Astrocyte (in vitro differentiated cells and primary cell): ENCODE measurements around the gene ZBTB7B. TPM values are rescaled to one million over a fixed set of nuclear protein-coding genes. Genes with fewer than 3 reads are reported as not detected.

Experiments used
- DNase-seq: peaks from one replicate; pipeline ENCODE4 v3.0.0-alpha.2; 2010; ENCODE audit warnings: low read depth
- FAIRE-seq: peaks from 2 replicates; lab custom pipeline; 2011; peaks lifted over from hg19 to GRCh38; lab: Jason Lieb, UNC
- H2AFZ ChIP-seq: 2 replicates; pipeline ENCODE4 v1.6.0; 2012; ENCODE audit warnings: low read depth, low read length, inconsistent platforms
- H3K27ac ChIP-seq: 2 replicates; pipeline ENCODE4 v1.5.1; 2011; ENCODE audit warnings: low read depth, low read length, inconsistent platforms
- H3K27me3 ChIP-seq: 2 replicates; pipeline ENCODE4 v1.6.0; 2011; ENCODE audit warnings: low read length, inconsistent platforms; ENCODE audit not compliant: insufficient read depth
- H3K36me3 ChIP-seq: 2 replicates; pipeline ENCODE4 v1.5.1; 2011; ENCODE audit warnings: low read length, inconsistent platforms; ENCODE audit not compliant: insufficient read depth
- H3K4me1 ChIP-seq: 2 replicates; pipeline ENCODE4 v1.5.1; 2011; ENCODE audit warnings: low read length, inconsistent platforms; ENCODE audit not compliant: insufficient read depth
- H3K4me2 ChIP-seq: 2 replicates; pipeline ENCODE4 v1.6.0; 2012; ENCODE audit warnings: low read length, inconsistent platforms
- H3K4me3 ChIP-seq: 2 replicates; pipeline ENCODE4 v1.5.1; 2011; ENCODE audit warnings: low read depth, mild to moderate bottlenecking, low read length, inconsistent platforms; ENCODE audit not compliant: insufficient read depth
- H3K79me2 ChIP-seq: 2 replicates; pipeline ENCODE4 v1.6.0; 2012; ENCODE audit warnings: mild to moderate bottlenecking, low read length, inconsistent platforms; ENCODE audit not compliant: insufficient read depth
- H3K9ac ChIP-seq: 2 replicates; pipeline ENCODE4 v1.6.0; 2012; ENCODE audit warnings: mild to moderate bottlenecking, low read length, inconsistent platforms
- H3K9me3 ChIP-seq: 2 replicates; pipeline ENCODE4 v1.5.1; 2012; ENCODE audit warnings: low read depth, mild to moderate bottlenecking, low read length, inconsistent platforms; ENCODE audit not compliant: insufficient read depth
- H4K20me1 ChIP-seq: 2 replicates; pipeline ENCODE4 v1.6.0; 2012; ENCODE audit warnings: low read length, inconsistent platforms; ENCODE audit not compliant: insufficient read depth
- H3K27ac Mint-ChIP-seq: one replicate; pipeline ENCODE4 v1.8.0; 2021; ENCODE audit warnings: mild to moderate bottlenecking, mixed read lengths; ENCODE audit not compliant: unreplicated experiment
- H3K27me3 Mint-ChIP-seq: one replicate; pipeline ENCODE4 v1.8.0; 2021; ENCODE audit warnings: low read depth, mixed read lengths; ENCODE audit not compliant: unreplicated experiment
- H3K36me3 Mint-ChIP-seq: one replicate; pipeline ENCODE4 v1.8.0; 2021; ENCODE audit warnings: low read depth, mixed read lengths; ENCODE audit not compliant: unreplicated experiment
- H3K4me1 Mint-ChIP-seq: one replicate; pipeline ENCODE4 v1.8.0; 2021; ENCODE audit warnings: low read depth, mixed read lengths; ENCODE audit not compliant: unreplicated experiment
- H3K4me3 Mint-ChIP-seq: one replicate; pipeline ENCODE4 v1.8.0; 2021; ENCODE audit warnings: mild to moderate bottlenecking, moderate library complexity, mixed read lengths; ENCODE audit not compliant: unreplicated experiment
- H3K9me3 Mint-ChIP-seq: one replicate; pipeline ENCODE4 v1.8.0; 2021; ENCODE audit warnings: mild to moderate bottlenecking, mixed read lengths; ENCODE audit not compliant: unreplicated experiment
- EZH2 ChIP-seq: IDR thresholded peaks from 2 replicates; pipeline ENCODE4 v1.6.1; 2012; ENCODE audit warnings: mild to moderate bottlenecking, low read length, inconsistent platforms; ENCODE audit not compliant: insufficient read depth
- total RNA-seq: library from RNA; stranded (reverse); gene quantifications from 2 replicates; pipeline ENCODE4 v1.2.1, GENCODE V29; 2021
- TF ChIP-seq, protein P1 (sequence below): IDR thresholded peaks from 2 replicates; pipeline ENCODE4 v1.5.1; 2011; ENCODE audit warnings: low read depth, mild to moderate bottlenecking, inconsistent platforms, low read length, moderate library complexity; ENCODE audit not compliant: insufficient read depth

The ZBTB7B gene
- total RNA-seq, 1 donor from 2014 or later, result 46.1 TPM

DNA sequence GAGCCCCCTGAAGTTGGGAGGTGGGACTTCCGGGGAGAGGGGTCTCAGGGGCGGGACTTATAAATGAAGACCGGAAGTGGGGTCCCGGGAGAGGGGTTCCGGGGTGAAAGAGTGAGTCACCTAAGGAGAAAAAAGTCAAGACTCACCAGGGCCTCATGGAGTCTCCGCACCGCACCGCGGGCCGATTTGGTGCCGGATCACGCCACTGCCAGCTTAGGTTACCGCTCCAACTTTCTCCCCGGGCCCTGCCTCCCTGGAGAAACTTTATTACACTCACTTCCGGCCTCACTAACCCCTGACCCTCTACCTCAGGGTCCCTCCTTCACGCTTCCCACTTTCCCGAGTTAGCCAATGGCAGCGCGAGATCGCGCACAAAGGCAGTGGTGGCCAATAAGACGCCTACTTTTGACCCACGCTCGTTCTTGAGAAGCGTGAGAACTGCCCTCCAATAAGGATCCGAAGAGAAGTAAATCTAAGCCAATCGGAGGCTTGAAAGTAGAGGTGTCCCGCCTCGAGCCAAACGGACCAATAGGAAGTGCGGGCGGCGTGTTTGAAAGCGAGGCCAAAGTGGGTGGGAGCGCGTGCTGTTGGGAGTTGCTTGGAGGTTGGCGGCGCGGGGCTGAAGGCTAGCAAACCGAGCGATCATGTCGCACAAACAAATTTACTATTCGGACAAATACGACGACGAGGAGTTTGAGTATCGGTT lies 28.3 kb upstream of the ZBTB7B start, which contains the start of gene CKS1B:
Gene CKS1B (plus strand): TSS at position 580 of the 706 bp plus-strand sequence. CDS start 65 bp downstream, at position 645.
- Histone ChIP-seq H3K4me1 (peaks cover 34% of the 10 kb centered on the region), H3K4me3 (peak within 1 kb of the TSS; percentile 88), H4K20me1 (peaks cover 12% of the 10 kb centered on the region), H3K9ac (peak within 1 kb of the TSS; percentile 94), H3K4me2 (peak within 1 kb of the TSS; percentile 94), H3K9me3 (no peaks in the 10 kb centered on the region), H2AFZ (peak within 1 kb of the TSS; percentile 75), H3K27ac (peak within 1 kb of the TSS; percentile 99), H3K36me3 (peaks cover 2% of the 10 kb centered on the region), H3K27me3 (no peaks in the 10 kb centered on the region), H3K79me2 (peaks cover 62% of the 10 kb centered on the region)
- TF ChIP-seq EZH2, result no peak
- TF ChIP-seq, protein P1, sequence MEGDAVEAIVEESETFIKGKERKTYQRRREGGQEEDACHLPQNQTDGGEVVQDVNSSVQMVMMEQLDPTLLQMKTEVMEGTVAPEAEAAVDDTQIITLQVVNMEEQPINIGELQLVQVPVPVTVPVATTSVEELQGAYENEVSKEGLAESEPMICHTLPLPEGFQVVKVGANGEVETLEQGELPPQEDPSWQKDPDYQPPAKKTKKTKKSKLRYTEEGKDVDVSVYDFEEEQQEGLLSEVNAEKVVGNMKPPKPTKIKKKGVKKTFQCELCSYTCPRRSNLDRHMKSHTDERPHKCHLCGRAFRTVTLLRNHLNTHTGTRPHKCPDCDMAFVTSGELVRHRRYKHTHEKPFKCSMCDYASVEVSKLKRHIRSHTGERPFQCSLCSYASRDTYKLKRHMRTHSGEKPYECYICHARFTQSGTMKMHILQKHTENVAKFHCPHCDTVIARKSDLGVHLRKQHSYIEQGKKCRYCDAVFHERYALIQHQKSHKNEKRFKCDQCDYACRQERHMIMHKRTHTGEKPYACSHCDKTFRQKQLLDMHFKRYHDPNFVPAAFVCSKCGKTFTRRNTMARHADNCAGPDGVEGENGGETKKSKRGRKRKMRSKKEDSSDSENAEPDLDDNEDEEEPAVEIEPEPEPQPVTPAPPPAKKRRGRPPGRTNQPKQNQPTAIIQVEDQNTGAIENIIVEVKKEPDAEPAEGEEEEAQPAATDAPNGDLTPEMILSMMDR, result no peak
- H3K4me3 Mint-ChIP-seq, result no peak within 1 kb of the TSS
- peaks cover 16% of the 10 kb centered on the region for H3K4me1 Mint-ChIP-seq
- no peaks in the 10 kb centered on the region for H3K9me3 Mint-ChIP-seq
- DNase-seq (peak; percentile 100), FAIRE-seq (no peak)
- peaks cover 2% of the 10 kb centered on the region for H3K36me3 Mint-ChIP-seq
- H3K27me3 Mint-ChIP-seq, result no peaks in the 10 kb centered on the region
- H3K27ac Mint-ChIP-seq, result no peak within 1 kb of the TSS

DNA sequence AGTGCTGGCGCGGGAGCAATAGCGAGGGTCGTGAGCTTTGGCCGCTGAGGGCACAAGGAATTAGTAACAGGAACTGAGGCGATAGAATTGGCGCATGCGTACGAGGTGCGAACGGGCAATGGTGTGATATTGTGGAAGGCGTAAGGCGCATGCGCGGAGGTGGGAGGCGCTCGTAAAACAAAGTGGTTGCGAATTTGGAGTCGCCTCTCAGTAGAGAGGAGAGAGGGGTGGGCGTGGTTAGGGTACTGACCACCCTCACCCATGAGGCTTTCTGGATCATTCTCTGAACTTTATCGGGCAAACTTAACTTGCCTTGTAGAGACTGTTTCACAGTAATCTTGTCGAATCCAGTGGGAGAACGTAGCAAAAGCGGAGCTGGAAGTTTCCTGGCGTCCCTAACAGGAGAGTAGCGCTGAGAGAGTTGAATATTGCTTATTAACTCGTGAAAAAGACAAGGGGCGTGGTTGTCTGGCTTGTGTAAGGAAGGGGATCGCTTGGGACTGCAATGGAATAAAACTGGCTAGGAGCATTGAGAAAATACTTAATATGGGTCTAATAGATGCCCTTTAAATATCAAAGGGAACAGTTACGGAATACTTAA lies 27.7 kb upstream of the ZBTB7B start:
- TF ChIP-seq, protein P1, result no peak
- TF ChIP-seq EZH2, result no peak
- peaks cover 6% of the 10 kb centered on the region for H3K36me3 ChIP-seq
- H3K27ac ChIP-seq, result peak overlapping the region; percentile 99
- peak overlapping the region; percentile 94 for H3K9ac ChIP-seq
- H3K79me2 ChIP-seq, result peaks cover 59% of the 10 kb centered on the region
- no peaks in the 10 kb centered on the region for H3K27me3 Mint-ChIP-seq
- FAIRE-seq (no peak), DNase-seq (peak; percentile 79)
- H3K27me3 ChIP-seq, result no peaks in the 10 kb centered on the region
- H3K4me3 ChIP-seq, result peak overlapping the region; percentile 88
- no peaks in the 10 kb centered on the region for H3K9me3 Mint-ChIP-seq
- peaks cover 6% of the 10 kb centered on the region for H4K20me1 ChIP-seq
- peaks cover 2% of the 10 kb centered on the region for H3K36me3 Mint-ChIP-seq
- peak overlapping the region; percentile 75 for H2AFZ ChIP-seq
- H3K4me1 ChIP-seq, result peaks cover 33% of the 10 kb centered on the region
- H3K4me3 Mint-ChIP-seq, result no peak overlapping the region
- H3K4me2 ChIP-seq, result peak overlapping the region; percentile 94
- no peaks in the 10 kb centered on the region for H3K9me3 ChIP-seq
- H3K4me1 Mint-ChIP-seq, result peaks cover 16% of the 10 kb centered on the region
- H3K27ac Mint-ChIP-seq, result no peak overlapping the region
